ENCODE data around the gene LRRC8D.

LRRC8D gene

GRCh38 chr1:89901957-89902669 is 81.3 kb downstream of the LRRC8D start:
- no peak for DNase-seq (ENCODE audit: low read depth)
- no peak overlapping the region for H3K4me3 ChIP-seq (ENCODE audit: low read depth, low read length)

GRCh38 chr1:89903550-89903949 is 82.7 kb downstream of the LRRC8D start:
- no peak for DNase-seq (ENCODE audit: low read depth)
- H3K4me3 ChIP-seq (ENCODE audit: low read depth, low read length), result no peak overlapping the region
- TF ChIP-seq, protein P1, sequence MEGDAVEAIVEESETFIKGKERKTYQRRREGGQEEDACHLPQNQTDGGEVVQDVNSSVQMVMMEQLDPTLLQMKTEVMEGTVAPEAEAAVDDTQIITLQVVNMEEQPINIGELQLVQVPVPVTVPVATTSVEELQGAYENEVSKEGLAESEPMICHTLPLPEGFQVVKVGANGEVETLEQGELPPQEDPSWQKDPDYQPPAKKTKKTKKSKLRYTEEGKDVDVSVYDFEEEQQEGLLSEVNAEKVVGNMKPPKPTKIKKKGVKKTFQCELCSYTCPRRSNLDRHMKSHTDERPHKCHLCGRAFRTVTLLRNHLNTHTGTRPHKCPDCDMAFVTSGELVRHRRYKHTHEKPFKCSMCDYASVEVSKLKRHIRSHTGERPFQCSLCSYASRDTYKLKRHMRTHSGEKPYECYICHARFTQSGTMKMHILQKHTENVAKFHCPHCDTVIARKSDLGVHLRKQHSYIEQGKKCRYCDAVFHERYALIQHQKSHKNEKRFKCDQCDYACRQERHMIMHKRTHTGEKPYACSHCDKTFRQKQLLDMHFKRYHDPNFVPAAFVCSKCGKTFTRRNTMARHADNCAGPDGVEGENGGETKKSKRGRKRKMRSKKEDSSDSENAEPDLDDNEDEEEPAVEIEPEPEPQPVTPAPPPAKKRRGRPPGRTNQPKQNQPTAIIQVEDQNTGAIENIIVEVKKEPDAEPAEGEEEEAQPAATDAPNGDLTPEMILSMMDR (IDR thresholded peaks at IDR 0.05; ENCODE audit: low read depth, low read length, missing control alignments), result no peak

More at GRCh38 chr1:89901957-89902669, 81.3 kb downstream of the LRRC8D start:
- TF ChIP-seq, protein P1 (IDR thresholded peaks at IDR 0.05; ENCODE audit: low read depth, low read length, missing control alignments), result no peak

DNA sequence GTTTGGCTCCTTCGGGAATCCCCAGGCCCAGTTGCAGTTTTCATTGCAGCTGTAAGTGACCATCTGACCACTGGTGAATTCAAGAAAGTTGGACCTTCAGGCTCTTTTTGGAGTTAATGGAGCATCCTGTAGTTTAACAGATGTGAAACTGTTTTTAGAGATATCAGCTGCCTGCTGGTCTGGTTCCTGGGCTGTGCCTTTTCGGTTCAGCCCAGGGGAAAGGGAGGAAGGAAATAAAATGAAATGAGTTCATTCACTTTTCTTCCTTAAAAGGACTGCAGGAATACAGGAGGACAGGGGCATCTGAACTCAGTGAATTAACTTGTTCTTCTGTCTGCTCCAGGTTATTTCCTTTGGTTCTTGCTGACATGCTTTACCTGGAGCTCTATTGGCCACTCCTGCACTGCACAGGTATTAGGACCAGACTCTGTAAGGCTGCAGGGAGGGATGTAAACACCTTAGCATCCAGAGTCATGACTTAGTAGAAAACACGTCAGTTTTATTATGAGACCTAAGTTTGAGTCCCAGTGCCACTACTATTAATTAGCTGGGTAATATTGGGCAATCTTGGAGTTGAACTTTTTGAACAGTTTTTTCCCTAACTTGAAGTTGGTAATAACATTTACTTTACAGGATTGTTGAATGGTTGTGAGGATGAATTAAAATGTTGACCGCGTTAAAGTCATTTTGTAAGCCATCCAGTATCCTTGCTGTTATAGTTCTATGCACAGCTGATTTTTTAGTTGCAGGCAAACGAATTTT is 83.6 kb downstream of the LRRC8D start:
- no peak for DNase-seq (ENCODE audit: low read depth)
- TF ChIP-seq, protein P1 (IDR thresholded peaks at IDR 0.05; ENCODE audit: low read depth, low read length, missing control alignments), result no peak
- no peak overlapping the region for H3K4me3 ChIP-seq (ENCODE audit: low read depth, low read length)

GRCh38 chr1:89905395-89906058 is 84.7 kb downstream of the LRRC8D start:
- TF ChIP-seq, protein P1 (IDR thresholded peaks at IDR 0.05; ENCODE audit: low read depth, low read length, missing control alignments), result no peak
- no peak overlapping the region for H3K4me3 ChIP-seq (ENCODE audit: low read depth, low read length)
- no peak for DNase-seq (ENCODE audit: low read depth)

DNA sequence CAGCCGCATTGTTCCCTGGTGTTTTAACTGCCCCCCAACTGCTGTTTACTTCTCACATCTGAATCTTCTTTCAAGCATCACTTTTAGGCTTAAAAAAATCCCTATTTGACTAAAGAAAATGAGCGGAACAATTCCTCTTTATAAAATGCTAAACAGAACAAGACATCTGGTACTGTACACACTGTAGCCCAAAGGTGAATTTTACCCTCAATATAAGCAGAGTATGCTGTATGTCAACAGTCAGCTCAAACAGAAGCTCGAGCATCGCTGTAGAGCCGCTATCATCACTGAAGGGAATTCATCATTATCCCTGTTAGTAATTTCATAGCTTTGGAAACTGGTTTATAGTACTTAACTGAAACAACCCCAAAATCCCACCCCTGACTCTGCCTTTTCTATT is 85.3 kb downstream of the LRRC8D start:
- TF ChIP-seq, protein P1 (IDR thresholded peaks at IDR 0.05; ENCODE audit: low read depth, low read length, missing control alignments), result no peak
- no peak overlapping the region for H3K4me3 ChIP-seq (ENCODE audit: low read depth, low read length)
- DNase-seq (ENCODE audit: low read depth), result no peak

GRCh38 chr1:89907727-89908212 is 86.9 kb downstream of the LRRC8D start:
- no peak for DNase-seq (ENCODE audit: low read depth)
- TF ChIP-seq, protein P1 (IDR thresholded peaks at IDR 0.05; ENCODE audit: low read depth, low read length, missing control alignments), result no peak
- H3K4me3 ChIP-seq (ENCODE audit: low read depth, low read length), result no peak overlapping the region
